Heart right ventricle (tissue), 16 donors: Measurements from ENCODE around the gene DENND11. TPM values are rescaled to one million over a fixed set of nuclear protein-coding genes. Genes with fewer than 3 reads are reported as not detected.

ENCODE experiments used
- ATAC-seq, 8 donors: fragments of 200-7000 bp; cut with Tn5 transposase; one replicate each; pipeline ENCODE4 v1.9.1; 2020; ENCODE audit warnings: mild to moderate bottlenecking in 8 of 8, moderate library complexity in 8 of 8, moderate number of reproducible peaks in 1 of 8
- DNase-seq, 2 donors: peaks; one replicate each; pipeline ENCODE4 v3.0.0-alpha.2; 2020
- H3K27ac ChIP-seq, 10 donors: fragments of 200-600 bp; sonication (generic) in 2 of 10; one replicate each; pipeline versions ENCODE4 v1.5.0 to v1.8.0; 2020 to 2022; ENCODE audit warnings: mild to moderate bottlenecking in 3 of 10
- H3K27me3 ChIP-seq, 7 donors: fragments of 200-600 bp; one replicate each; pipeline ENCODE4 v1.8.0; 2021 to 2022; ENCODE audit warnings: mild to moderate bottlenecking in 2 of 7
- H3K36me3 ChIP-seq, 9 donors: fragments of 200-600 bp; sonication (generic) in 1 of 9; one replicate each; pipeline versions ENCODE4 v1.5.0 to v1.8.0; 2020 to 2022; ENCODE audit warnings: mild to moderate bottlenecking in 2 of 9
- H3K4me1 ChIP-seq, 9 donors: fragments of 200-600 bp; sonication (generic) in 1 of 9; one replicate each; pipeline versions ENCODE4 v1.5.0 to v1.8.0; 2020 to 2022; ENCODE audit warnings: mild to moderate bottlenecking in 4 of 9
- H3K4me3 ChIP-seq, 10 donors: fragments of 200-600 bp; sonication (generic) in 2 of 10; one replicate each; pipeline versions ENCODE4 v1.5.0 to v1.8.0; 2020 to 2022; ENCODE audit warnings: mild to moderate bottlenecking in 7 of 10, moderate library complexity in 2 of 10
- H3K9me3 ChIP-seq, 11 donors: fragments of 200-600 bp in 10 of 11; sonication (generic) in 2 of 11; one replicate each; pipeline versions ENCODE4 v1.5.0 to v1.8.0; 2013 to 2022; ENCODE audit warnings: mild to moderate bottlenecking in 2 of 11, control low read depth in 1 of 11, moderate library complexity in 1 of 11
- WGBS, 2 donors: extraction: QIAGEN DNeasy Blood & Tissue Kit; methylation state at CpG; one replicate each; pipeline ENCODE4 v1.1.7; 2013; ENCODE audit warnings: inconsistent platforms in 1 of 2; 5-methylcytosine and 5-hydroxymethylcytosine counted together
- intact Hi-C, 10 donors: fragments of 100-400 bp; cut with DNase I; formaldehyde crosslinking; loops; one replicate each; pipeline versions ENCODE4 v1.11.1 to v1.14.2; 2022
- polyA plus RNA-seq, 2 donors: library from polyadenylated mRNA; stranded (reverse); fragments of 200-250 nt; gene quantifications; one replicate each; pipeline ENCODE4 v1.2.3, GENCODE V29; 2013
- total RNA-seq, 10 donors: library from RNA; stranded (reverse); fragmentation: NEBNext Ultra II Directional in 3 of 10; extraction: Animal tissue kit (Norgen Biotek cat#: 25700) in 3 of 10; gene quantifications; one replicate each; pipeline versions ENCODE4 v1.2.1 to v1.2.4, GENCODE V29; 2021 to 2023
- TF ChIP-seq, protein P1 (sequence below), 9 donors: fragments of 200-600 bp; sonication (generic) in 2 of 9; IDR thresholded peaks; one replicate each; pipeline versions ENCODE4 v1.5.0 to v1.8.0; 2021 to 2022; ENCODE audit warnings: antibody characterized with exemption in 9 of 9, mild to moderate bottlenecking in 5 of 9, moderate library complexity in 1 of 9
- donor health status: Arrhythmogenic right ventricular cardiomyopathy.
- donor health status: ischemic (EF 13 %, LVEDD 7.1; RV severe dilation, severe dysfunction).
- donor health status: healthy with polysubstance abuse.
- donor health status: DM: no; HTN: yes; CAD: no.
- donor health status: DM: no; HTN: no; CAD: no.
- donor health status: ischemic (EF 25% LVEDD 6.9; RV normal size, moderate dysfunction).
- donor health status: ischemic (EF 25% LVEDD 5.7; RV mildly dilated, moderate dysfunction).
- donor health status: healthy.
- donor health status: DM: yes; HTN: yes; CAD: no.
- donor health status: Ischemic cardiomyopathy.
- donor health status: ischemic (EF 35%, LVEDD 5.7; RV mildly dilated, moderate dysfunction).
- donor health status: nonischemic (EF 11% LVEDD 7.7; RV severe dilation, severe dysfunction).
- donor health status: DM: yes; HTN: yes; CAD: no.
- donor health status: PGD.
- donor health status: ischemic (EF 29% LVEDD 5.4; RV normal size, mild dysfunction).
- donor health status: nonischemic (EF 23%, LVEDD 6.1; RV moderate dilation, normal function).

The DENND11 gene
- total and polyA plus RNA-seq, 12 donors, result 2.7 to 11.5 (median 8.0) TPM

DNA sequence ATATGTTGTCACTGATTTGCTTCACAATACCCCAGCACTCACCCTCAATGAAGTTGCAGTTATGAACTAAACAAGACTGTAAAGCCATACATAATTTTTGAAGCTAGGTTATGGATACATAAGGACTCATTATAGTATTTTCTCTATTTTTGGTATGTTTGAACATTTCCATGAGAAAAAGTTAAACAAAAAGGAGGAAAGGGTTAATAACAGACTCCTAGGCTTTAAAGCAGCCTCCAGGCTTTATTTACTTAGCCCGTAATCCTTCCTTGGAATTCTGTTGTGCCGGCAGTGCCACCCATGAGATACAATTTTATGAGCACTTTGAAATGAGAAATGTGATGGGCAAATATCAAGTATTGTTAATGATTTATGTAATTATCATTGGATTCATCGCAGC is 2.1 kb upstream of the DENND11 start:
- Histone ChIP-seq H3K4me1 (peaks cover 0 to 28% (median 19%) of the 10 kb centered on the region in 9 donors), H3K27me3 (no peaks in the 10 kb centered on the region), H3K4me3 (no peak overlapping the region), H3K9me3 (no peaks in the 10 kb centered on the region), H3K36me3 (no peaks in the 10 kb centered on the region), H3K27ac (no peak overlapping the region)
- intact Hi-C loops, result loop anchor here in 2 of 10 donors (5.0 kb wide), 2 partner anchors 33 to 52 kb away; partner anchors contain the start of gene SSBP1 (in 2 of the 2)
- TF ChIP-seq, protein P1, sequence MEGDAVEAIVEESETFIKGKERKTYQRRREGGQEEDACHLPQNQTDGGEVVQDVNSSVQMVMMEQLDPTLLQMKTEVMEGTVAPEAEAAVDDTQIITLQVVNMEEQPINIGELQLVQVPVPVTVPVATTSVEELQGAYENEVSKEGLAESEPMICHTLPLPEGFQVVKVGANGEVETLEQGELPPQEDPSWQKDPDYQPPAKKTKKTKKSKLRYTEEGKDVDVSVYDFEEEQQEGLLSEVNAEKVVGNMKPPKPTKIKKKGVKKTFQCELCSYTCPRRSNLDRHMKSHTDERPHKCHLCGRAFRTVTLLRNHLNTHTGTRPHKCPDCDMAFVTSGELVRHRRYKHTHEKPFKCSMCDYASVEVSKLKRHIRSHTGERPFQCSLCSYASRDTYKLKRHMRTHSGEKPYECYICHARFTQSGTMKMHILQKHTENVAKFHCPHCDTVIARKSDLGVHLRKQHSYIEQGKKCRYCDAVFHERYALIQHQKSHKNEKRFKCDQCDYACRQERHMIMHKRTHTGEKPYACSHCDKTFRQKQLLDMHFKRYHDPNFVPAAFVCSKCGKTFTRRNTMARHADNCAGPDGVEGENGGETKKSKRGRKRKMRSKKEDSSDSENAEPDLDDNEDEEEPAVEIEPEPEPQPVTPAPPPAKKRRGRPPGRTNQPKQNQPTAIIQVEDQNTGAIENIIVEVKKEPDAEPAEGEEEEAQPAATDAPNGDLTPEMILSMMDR (IDR thresholded peaks at IDR 0.05), result no peak
- DNase-seq, result no peak
- no peak for ATAC-seq
- 81 to 82% methylated on average over 3 of the region's 3 CpGs for WGBS, 2 donors

DNA sequence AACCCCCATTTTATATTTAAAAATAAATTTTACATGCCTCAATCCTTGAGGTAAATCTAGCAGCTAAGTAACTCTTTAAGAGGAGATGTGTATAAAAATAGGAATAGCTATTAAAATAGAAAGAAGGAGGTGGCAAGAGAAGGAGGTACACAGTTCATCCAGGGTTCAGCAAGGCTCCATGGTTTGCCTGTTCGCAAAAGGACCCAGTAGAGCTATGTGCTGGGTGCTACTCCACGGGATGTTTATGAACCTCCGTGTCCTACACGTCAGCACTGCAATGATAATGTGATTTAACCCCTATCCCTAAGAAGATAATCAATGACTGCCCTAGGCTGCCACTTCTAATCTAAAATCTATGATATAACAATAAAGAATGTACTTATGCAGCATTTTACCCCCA is 926 bp upstream of the DENND11 start:
- Histone ChIP-seq H3K4me1 (peaks cover 0 to 39% (median 21%) of the 10 kb centered on the region in 9 donors), H3K27ac (peak overlapping the region in 3 of 10 donors; percentile 68 to 84 (median 81)), H3K9me3 (no peaks in the 10 kb centered on the region), H3K27me3 (no peaks in the 10 kb centered on the region), H3K4me3 (peak overlapping the region in 4 of 10 donors; percentile 73 to 90 (median 85)), H3K36me3 (no peaks in the 10 kb centered on the region)
- ATAC-seq, result no peak
- no peak for DNase-seq
- 45 to 48% methylated on average over 4 of the region's 4 CpGs for WGBS, 2 donors
- TF ChIP-seq, protein P1 (IDR thresholded peaks at IDR 0.05), result no peak
- intact Hi-C loops, result loop anchor here in 2 of 10 donors (5.0 kb wide), 2 partner anchors 34 to 51 kb away; partner anchors contain the start of gene SSBP1 (in 2 of the 2)

DNA sequence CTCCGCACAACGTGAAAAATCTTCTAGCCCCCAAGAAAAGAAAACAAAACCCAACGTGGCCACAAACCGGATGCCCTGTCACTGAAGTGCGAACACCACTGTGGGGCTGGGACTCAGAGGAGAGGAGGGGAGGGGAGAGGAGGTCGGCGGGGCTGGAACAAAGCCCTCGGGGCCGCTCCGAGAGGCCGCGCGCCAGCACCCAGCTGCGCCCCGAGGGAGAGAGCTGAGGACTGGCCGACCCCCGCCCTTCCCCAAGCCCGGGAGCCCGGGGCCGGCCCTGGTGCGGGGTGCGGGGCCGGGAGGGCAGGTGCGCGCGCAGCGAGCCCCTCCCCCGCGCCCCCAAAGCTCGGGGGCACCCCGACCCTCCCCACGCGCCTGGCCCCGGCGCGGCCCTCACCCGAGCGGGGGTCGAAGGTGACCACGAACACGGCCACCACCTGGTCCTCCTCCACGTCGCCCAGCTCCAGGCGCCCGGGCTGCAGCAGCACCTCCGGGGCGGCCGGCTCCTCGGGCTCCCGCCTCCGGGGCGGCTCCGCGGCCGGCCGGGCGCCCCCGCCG is 398 bp downstream of the DENND11 start:
- ATAC-seq (peak; percentile 53 to 84 (median 71)), DNase-seq (peak; percentile 45 to 46)
- Histone ChIP-seq H3K9me3 (no peaks in the 10 kb centered on the region), H3K27ac (peak overlapping the region; percentile 71 to 91 (median 86)), H3K27me3 (no peaks in the 10 kb centered on the region), H3K4me3 (peak overlapping the region; percentile 70 to 92 (median 84)), H3K4me1 (peaks cover 0 to 49% (median 32%) of the 10 kb centered on the region in 9 donors), H3K36me3 (no peaks in the 10 kb centered on the region)
- TF ChIP-seq, protein P1 (IDR thresholded peaks at IDR 0.05), result no peak
- intact Hi-C loops, result loop anchor here in 2 of 10 donors (5.0 kb wide), 2 partner anchors 36 to 49 kb away; partner anchors contain the start of gene SSBP1 (in 2 of the 2)
- 0 to 1% methylated on average over 15 to 59 of the region's 59 CpGs for WGBS, 2 donors

DNA sequence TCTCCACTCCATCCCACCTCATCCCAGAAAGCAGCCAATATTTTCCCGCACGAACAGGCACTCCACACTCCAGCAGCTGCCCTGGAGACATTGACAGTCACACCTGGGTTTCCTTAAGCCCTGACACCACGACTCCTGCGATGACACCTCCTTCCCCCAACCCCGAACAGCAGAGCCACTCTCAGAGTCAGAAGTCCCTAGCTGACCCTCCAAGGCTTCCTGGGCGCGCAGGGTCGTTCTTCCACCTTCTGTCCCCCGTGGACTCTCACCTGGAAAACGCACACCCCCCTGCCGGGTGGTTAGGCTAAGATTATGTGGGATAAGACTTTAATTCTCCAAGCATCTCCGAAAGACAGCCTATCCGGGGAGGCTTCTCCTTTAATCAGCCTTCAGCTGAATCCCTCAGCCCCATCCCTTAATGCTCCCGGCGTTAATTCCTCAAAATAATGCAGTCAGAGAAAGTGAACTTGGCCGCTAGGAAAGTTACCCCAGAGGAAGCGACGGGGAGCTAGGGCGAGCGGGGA is 1.1 kb downstream of the DENND11 start:
- 15 to 20% methylated on average over 20 of the region's 20 CpGs for WGBS, 2 donors
- Histone ChIP-seq H3K4me3 (peak overlapping the region; percentile 70 to 92 (median 84)), H3K4me1 (peaks cover 0 to 56% (median 38%) of the 10 kb centered on the region in 9 donors), H3K9me3 (no peaks in the 10 kb centered on the region), H3K27me3 (no peaks in the 10 kb centered on the region), H3K27ac (peak overlapping the region in 9 of 10 donors; percentile 79 to 91 (median 87)), H3K36me3 (no peaks in the 10 kb centered on the region)
- TF ChIP-seq, protein P1 (IDR thresholded peaks at IDR 0.05), result no peak
- DNase-seq, result peak in 1 of 2 donors; percentile 14
- intact Hi-C loops, result loop anchor here in 2 of 10 donors (5.0 kb wide), 2 partner anchors 36 to 49 kb away; partner anchors contain the start of gene SSBP1 (in 2 of the 2)
- ATAC-seq, result peak in 7 of 8 donors; percentile 10 to 43 (median 16)
